ENCODE results near the gene GYPB. TPM values are rescaled to one million over a fixed set of nuclear protein-coding genes. Genes with fewer than 3 reads are reported as not detected.

The GYPB gene
- total RNA-seq, 1 experiment from 2014 or later: not detected

Other genes with a start within 250 kb of the GYPB start
- not detected in 2 replicates for gene GYPE, start 113.8 kb downstream of the GYPB start, total RNA-seq (2014; rRNA removed)
- not detected in 2 replicates for gene GYPA, start 121.3 kb upstream of the GYPB start, total RNA-seq (2014; rRNA removed)